Esophagus (tissue), 2 donors: Measurements from ENCODE around the gene IQSEC1. TPM values are rescaled to one million over a fixed set of nuclear protein-coding genes. Genes with fewer than 3 reads are reported as not detected.

ENCODE experiments used
- H3K27ac ChIP-seq, 2 donors: one replicate each; pipeline ENCODE4 v1.5.1; 2013; ENCODE audit warnings: low read depth in 2 of 2, mild to moderate bottlenecking in 2 of 2, inconsistent platforms in 1 of 2, low read length in 1 of 2, moderate library complexity in 1 of 2
- H3K27me3 ChIP-seq, 2 donors: one replicate each; pipeline ENCODE4 v1.6.1; 2013; ENCODE audit warnings: low read length in 2 of 2, control low read depth in 1 of 2, mild to moderate bottlenecking in 1 of 2; ENCODE audit not compliant: insufficient read depth in 2 of 2, control insufficient read depth in 1 of 2
- H3K36me3 ChIP-seq, 2 donors: one replicate each; pipeline ENCODE4 v1.6.1; 2013; ENCODE audit warnings: low read length in 1 of 2; ENCODE audit not compliant: control insufficient read depth in 2 of 2, insufficient read depth in 2 of 2
- H3K4me1 ChIP-seq, 2 donors: one replicate each; pipeline ENCODE4 v1.6.1; 2013; ENCODE audit warnings: low read length in 1 of 2; ENCODE audit not compliant: control insufficient read depth in 2 of 2, insufficient read depth in 2 of 2
- H3K4me3 ChIP-seq, 2 donors: one replicate each; pipeline ENCODE4 v1.5.1; 2013; ENCODE audit warnings: low read length in 2 of 2, mild to moderate bottlenecking in 2 of 2, low read depth in 1 of 2, moderate library complexity in 1 of 2
- H3K9me3 ChIP-seq, 2 donors: one replicate each; pipeline ENCODE4 v1.6.1; 2013; ENCODE audit warnings: mild to moderate bottlenecking in 2 of 2, low read depth in 1 of 2, low read length in 1 of 2, moderate library complexity in 1 of 2; ENCODE audit not compliant: control insufficient read depth in 2 of 2, insufficient read depth in 1 of 2
- WGBS, 2 donors: extraction: QIAGEN DNeasy Blood & Tissue Kit; methylation state at CpG; one replicate each; pipeline ENCODE4 v1.1.7; 2013; 5-methylcytosine and 5-hydroxymethylcytosine counted together
- polyA plus RNA-seq, 2 donors: library from polyadenylated mRNA; stranded (reverse); fragments of 200-250 nt; gene quantifications; one replicate each; pipeline ENCODE4 v1.2.3, GENCODE V29; 2013
- donor health status: healthy with polysubstance abuse.
- donor health status: Bipolar disorder and iron deficiency.

IQSEC1 gene
- polyA plus RNA-seq, 2 donors: 4.1 to 5.2 TPM

GRCh38 chr3:13098192-13098988 lies 25.2 kb upstream of the IQSEC1 start:
- H3K9me3 ChIP-seq: no peaks in the 10 kb centered on the region
- H3K27me3 ChIP-seq: no peaks in the 10 kb centered on the region
- H3K36me3 ChIP-seq: no peaks in the 10 kb centered on the region
- WGBS, 2 donors: 84 to 85% methylated on average over 9 of the region's 9 CpGs
- H3K27ac ChIP-seq: no peak overlapping the region
- no peaks in the 10 kb centered on the region for H3K4me1 ChIP-seq
- H3K4me3 ChIP-seq: no peak overlapping the region

GRCh38 chr3:13096356-13096755 lies 23.1 kb upstream of the IQSEC1 start:
- Histone ChIP-seq H3K9me3 (peaks cover 0 to 2% of the 10 kb centered on the region in 2 donors), H3K4me1 (peaks cover 0 to 5% of the 10 kb centered on the region in 2 donors), H3K36me3 (no peaks in the 10 kb centered on the region), H3K27ac (no peak overlapping the region), H3K4me3 (no peak overlapping the region), H3K27me3 (no peaks in the 10 kb centered on the region)
- 90 to 93% methylated on average over 8 of the region's 8 CpGs for WGBS, 2 donors

GRCh38 chr3:13095408-13095937 lies 22.2 kb upstream of the IQSEC1 start:
- peaks cover 0 to 2% of the 10 kb centered on the region in 2 donors for H3K9me3 ChIP-seq
- peaks cover 0 to 5% of the 10 kb centered on the region in 2 donors for H3K4me1 ChIP-seq
- no peak overlapping the region for H3K27ac ChIP-seq
- no peak overlapping the region for H3K4me3 ChIP-seq
- no peaks in the 10 kb centered on the region for H3K36me3 ChIP-seq
- H3K27me3 ChIP-seq: no peaks in the 10 kb centered on the region
- 45 to 49% methylated on average over 21 of the region's 21 CpGs for WGBS, 2 donors

GRCh38 chr3:13093687-13094086 lies 20.5 kb upstream of the IQSEC1 start:
- Histone ChIP-seq H3K27ac (no peak overlapping the region), H3K4me1 (peaks cover 0 to 5% of the 10 kb centered on the region in 2 donors), H3K27me3 (no peaks in the 10 kb centered on the region), H3K36me3 (no peaks in the 10 kb centered on the region), H3K4me3 (no peak overlapping the region), H3K9me3 (peaks cover 0 to 2% of the 10 kb centered on the region in 2 donors)
- 72 to 76% methylated on average over 10 of the region's 10 CpGs for WGBS, 2 donors

- Histone ChIP-seq H3K9me3 (peaks cover 0 to 2% of the 10 kb centered on the region in 2 donors), H3K36me3 (no peaks in the 10 kb centered on the region), H3K4me3 (no peak overlapping the region), H3K27ac (no peak overlapping the region), H3K4me1 (peaks cover 0 to 5% of the 10 kb centered on the region in 2 donors), H3K27me3 (no peaks in the 10 kb centered on the region)
- WGBS, 2 donors: 60 to 63% methylated on average over 23 of the region's 23 CpGs
Measured at GRCh38 chr3:13092621-13093617, 19.7 kb upstream of the IQSEC1 start.

GRCh38 chr3:13091898-13092611 lies 18.8 kb upstream of the IQSEC1 start:
- 33 to 35% methylated on average over 20 of the region's 20 CpGs for WGBS, 2 donors
- H3K4me3 ChIP-seq: no peak overlapping the region

GRCh38 chr3:13088028-13089006 lies 15.1 kb upstream of the IQSEC1 start:
- H3K36me3 ChIP-seq: no peaks in the 10 kb centered on the region
- H3K27ac ChIP-seq: no peak overlapping the region
- peaks cover 0 to 5% of the 10 kb centered on the region in 2 donors for H3K4me1 ChIP-seq
- 77 to 79% methylated on average over 14 of the region's 14 CpGs for WGBS, 2 donors
- no peaks in the 10 kb centered on the region for H3K27me3 ChIP-seq
- peaks cover 0 to 2% of the 10 kb centered on the region in 2 donors for H3K9me3 ChIP-seq
- no peak overlapping the region for H3K4me3 ChIP-seq

More at GRCh38 chr3:13091898-13092611, 18.8 kb upstream of the IQSEC1 start:
- Histone ChIP-seq H3K9me3 (peaks cover 0 to 2% of the 10 kb centered on the region in 2 donors), H3K27me3 (no peaks in the 10 kb centered on the region), H3K36me3 (no peaks in the 10 kb centered on the region), H3K27ac (no peak overlapping the region), H3K4me1 (peaks cover 0 to 5% of the 10 kb centered on the region in 2 donors)

- H3K4me3 ChIP-seq: no peak overlapping the region
Measured at GRCh38 chr3:13087320-13087990, 14.2 kb upstream of the IQSEC1 start.

More at GRCh38 chr3:13087320-13087990, 14.2 kb upstream of the IQSEC1 start:
- Histone ChIP-seq H3K4me1 (peaks cover 0 to 5% of the 10 kb centered on the region in 2 donors), H3K36me3 (no peaks in the 10 kb centered on the region), H3K9me3 (peaks cover 0 to 2% of the 10 kb centered on the region in 2 donors), H3K27me3 (no peaks in the 10 kb centered on the region), H3K27ac (no peak overlapping the region)
- WGBS, 2 donors: 72 to 79% methylated on average over 11 of the region's 11 CpGs
